Neural progenitor cell (in vitro differentiated cells): ENCODE results near the gene ATP13A1. TPM values are rescaled to one million over a fixed set of nuclear protein-coding genes. Genes with fewer than 3 reads are reported as not detected.

Experiments
- DNase-seq: peaks from one replicate; pipeline ENCODE4 v3.0.0-alpha.2; 2016; ENCODE audit warnings: low spot score
- H2AFZ ChIP-seq: fragments of 200-600 bp; sonication (generic); replicated peaks from 2 replicates; pipeline ENCODE4 v1.6.1; 2016; ENCODE audit warnings: antibody characterized with exemption
- H3F3A ChIP-seq: fragments of 200-600 bp; sonication (generic); 2 replicates; pipeline ENCODE4 v1.6.1; 2016; ENCODE audit warnings: antibody characterized with exemption, low read depth
- H3K27ac ChIP-seq: fragments of 200-600 bp; sonication (generic); 2 replicates; pipeline ENCODE4 v1.5.1; 2016; ENCODE audit warnings: mild to moderate bottlenecking
- H3K27me3 ChIP-seq: fragments of 200-600 bp; sonication (generic); 2 replicates; pipeline ENCODE4 v1.6.1; 2016; ENCODE audit warnings: mild to moderate bottlenecking, moderate library complexity
- H3K36me3 ChIP-seq: fragments of 200-600 bp; sonication (generic); 2 replicates; pipeline ENCODE4 v1.5.1; 2016
- H3K4me1 ChIP-seq: fragments of 200-600 bp; sonication (generic); 2 replicates; pipeline ENCODE4 v1.6.1; 2016; ENCODE audit warnings: mixed run types
- H3K4me2 ChIP-seq: fragments of 200-600 bp; sonication (generic); 2 replicates; pipeline ENCODE4 v1.6.1; 2016
- H3K4me3 ChIP-seq: fragments of 200-600 bp; sonication (generic); 2 replicates; pipeline ENCODE4 v1.5.1; 2016
- H3K79me2 ChIP-seq: fragments of 200-600 bp; sonication (generic); 2 replicates; pipeline ENCODE4 v1.6.1; 2016; ENCODE audit warnings: low read depth
- H3K9ac ChIP-seq: fragments of 200-600 bp; sonication (generic); 2 replicates; pipeline ENCODE4 v1.6.1; 2016
- H3K9me3 ChIP-seq: fragments of 200-600 bp; sonication (generic); 2 replicates; pipeline ENCODE4 v1.5.1; 2016; ENCODE audit warnings: low read depth
- H4K20me1 ChIP-seq: fragments of 200-600 bp; sonication (generic); 2 replicates; pipeline ENCODE4 v1.6.1; 2016; ENCODE audit warnings: low read depth
- H3K27ac Mint-ChIP-seq: 3 replicates; pipeline ENCODE4 v1.8.0; 2021; ENCODE audit warnings: mixed read lengths
- H3K27me3 Mint-ChIP-seq: 2 replicates; pipeline ENCODE4 v1.8.0; 2022; ENCODE audit warnings: low read depth, mild to moderate bottlenecking, inconsistent platforms, moderate library complexity, mixed read lengths; ENCODE audit not compliant: insufficient read depth
- H3K36me3 Mint-ChIP-seq: 3 replicates; pipeline ENCODE4 v1.8.0; 2021; ENCODE audit warnings: mixed read lengths
- H3K4me1 Mint-ChIP-seq: 3 replicates; pipeline ENCODE4 v1.8.0; 2021; ENCODE audit warnings: mixed read lengths
- H3K4me3 Mint-ChIP-seq: 3 replicates; pipeline ENCODE4 v1.8.0; 2021; ENCODE audit warnings: mild to moderate bottlenecking, moderate library complexity, mixed read lengths
- H3K9me3 Mint-ChIP-seq: 3 replicates; pipeline ENCODE4 v1.8.0; 2020; ENCODE audit warnings: mixed read lengths
- CTCF ChIP-seq: fragments of 200-600 bp; sonication (generic); IDR thresholded peaks from 2 replicates; pipeline ENCODE4 v1.5.1; 2017; ENCODE audit warnings: antibody characterized with exemption, mild to moderate bottlenecking
- EZH2 ChIP-seq: fragments of 200-600 bp; sonication (generic); IDR thresholded peaks from 2 replicates; pipeline ENCODE4 v1.6.1; 2017; ENCODE audit warnings: antibody characterized with exemption, mild to moderate bottlenecking, moderate library complexity
- EZH2phosphoT487 ChIP-seq: fragments of 200-600 bp; sonication (generic); IDR thresholded peaks from 2 replicates; pipeline ENCODE4 v1.6.1; 2017; ENCODE audit warnings: antibody characterized with exemption
- total RNA-seq: library from RNA; depleted of rRNA; stranded (reverse); fragments of >200 nt; gene quantifications from 2 replicates; pipeline ENCODE4 v1.2.3, GENCODE V29; 2015; ENCODE audit warnings: low replicate concordance

Gene ATP13A1
- total RNA-seq, 1 donor from 2014 or later, result 19.2 TPM

- Histone ChIP-seq H3K4me3 (no peak overlapping the region), H3F3A (peaks cover 3% of the 10 kb centered on the region), H2AFZ (no peak overlapping the region), H3K4me1 (peaks cover 7% of the 10 kb centered on the region), H4K20me1 (peaks cover 12% of the 10 kb centered on the region), H3K4me2 (no peak overlapping the region), H3K79me2 (peaks cover 19% of the 10 kb centered on the region), H3K36me3 (no peaks in the 10 kb centered on the region), H3K9ac (no peak overlapping the region), H3K9me3 (no peaks in the 10 kb centered on the region), H3K27me3 (no peaks in the 10 kb centered on the region), H3K27ac (no peak overlapping the region)
- Mint-ChIP-seq H3K27me3 (peaks cover 10% of the 10 kb centered on the region), H3K36me3 (peaks cover 19% of the 10 kb centered on the region), H3K4me3 (no peak overlapping the region), H3K27ac (no peak overlapping the region), H3K4me1 (peaks cover 15% of the 10 kb centered on the region), H3K9me3 (no peaks in the 10 kb centered on the region)
- TF ChIP-seq CTCF, result no peak
- no peak for TF ChIP-seq EZH2phosphoT487
- no peak for TF ChIP-seq EZH2
- DNase-seq, result no peak
Measured at GRCh38 chr19:19630426-19630825, 33.0 kb downstream of the ATP13A1 start.

- H3K9ac ChIP-seq, result no peak overlapping the region
- TF ChIP-seq EZH2phosphoT487 (no peak), CTCF (no peak), EZH2 (no peak)
- H3K36me3 ChIP-seq, result no peaks in the 10 kb centered on the region
- H3K27me3 Mint-ChIP-seq, result peaks cover 10% of the 10 kb centered on the region
- no peak overlapping the region for H3K4me3 ChIP-seq
- H2AFZ ChIP-seq, result no peak overlapping the region
- H3K36me3 Mint-ChIP-seq, result peaks cover 19% of the 10 kb centered on the region
- no peak overlapping the region for H3K4me2 ChIP-seq
- no peak overlapping the region for H3K27ac Mint-ChIP-seq
- H3K9me3 Mint-ChIP-seq, result no peaks in the 10 kb centered on the region
- no peak overlapping the region for H3K27ac ChIP-seq
- peaks cover 7% of the 10 kb centered on the region for H3K4me1 ChIP-seq
- no peaks in the 10 kb centered on the region for H3K9me3 ChIP-seq
- H3F3A ChIP-seq, result peaks cover 3% of the 10 kb centered on the region
- DNase-seq, result no peak
- no peaks in the 10 kb centered on the region for H3K27me3 ChIP-seq
- peaks cover 23% of the 10 kb centered on the region for H3K79me2 ChIP-seq
- peaks cover 13% of the 10 kb centered on the region for H4K20me1 ChIP-seq
- H3K4me3 Mint-ChIP-seq, result no peak overlapping the region
- peaks cover 15% of the 10 kb centered on the region for H3K4me1 Mint-ChIP-seq
Measured at GRCh38 chr19:19630062-19630414, 33.4 kb downstream of the ATP13A1 start.

GRCh38 chr19:19628501-19629134 is 34.9 kb downstream of the ATP13A1 start:
- peaks cover 10% of the 10 kb centered on the region for H3K27me3 Mint-ChIP-seq
- Histone ChIP-seq H3K27ac (peak overlapping the region; percentile 54), H2AFZ (no peak overlapping the region)

More at GRCh38 chr19:19628501-19629134, 34.9 kb downstream of the ATP13A1 start:
- H3K4me1 ChIP-seq, result peaks cover 7% of the 10 kb centered on the region
- TF ChIP-seq EZH2 (peak; percentile 28), CTCF (no peak)
- peaks cover 3% of the 10 kb centered on the region for H3F3A ChIP-seq
- Mint-ChIP-seq H3K4me1 (peaks cover 15% of the 10 kb centered on the region), H3K4me3 (peak overlapping the region; percentile 85), H3K9me3 (no peaks in the 10 kb centered on the region), H3K27ac (no peak overlapping the region), H3K36me3 (peaks cover 17% of the 10 kb centered on the region)
- peaks cover 21% of the 10 kb centered on the region for H4K20me1 ChIP-seq
- DNase-seq, result peak; percentile 95
- no peak overlapping the region for H3K9ac ChIP-seq
- H3K27me3 ChIP-seq, result no peaks in the 10 kb centered on the region
- H3K4me3 ChIP-seq, result peak overlapping the region; percentile 79
- H3K9me3 ChIP-seq, result no peaks in the 10 kb centered on the region
- H3K36me3 ChIP-seq, result no peaks in the 10 kb centered on the region
- peak overlapping the region; percentile 70 for H3K4me2 ChIP-seq
- peaks cover 26% of the 10 kb centered on the region for H3K79me2 ChIP-seq
